Measurements from ENCODE around the gene TANC1. TPM values are rescaled to one million over a fixed set of nuclear protein-coding genes. Genes with fewer than 3 reads are reported as not detected.

TANC1 gene
- total RNA-seq, 2 donors from 2014 or later: 51.8 to 58.9 TPM

GRCh38 chr2:158990397-158991214 is 22.2 kb downstream of the TANC1 start:
- Histone ChIP-seq H3K4me3 (no peak overlapping the region), H3K4me1 (peaks cover 0 to 61% of the 10 kb centered on the region in 2 donors), H3K9me3 (no peaks in the 10 kb centered on the region), H3K27me3 (no peaks in the 10 kb centered on the region), H3K27ac (no peak overlapping the region), H3K36me3 (no peaks in the 10 kb centered on the region)
- DNase-seq (ENCODE audit: low spot score): no peak
- TF ChIP-seq CTCF (IDR thresholded peaks at IDR 0.05): no peak

DNA sequence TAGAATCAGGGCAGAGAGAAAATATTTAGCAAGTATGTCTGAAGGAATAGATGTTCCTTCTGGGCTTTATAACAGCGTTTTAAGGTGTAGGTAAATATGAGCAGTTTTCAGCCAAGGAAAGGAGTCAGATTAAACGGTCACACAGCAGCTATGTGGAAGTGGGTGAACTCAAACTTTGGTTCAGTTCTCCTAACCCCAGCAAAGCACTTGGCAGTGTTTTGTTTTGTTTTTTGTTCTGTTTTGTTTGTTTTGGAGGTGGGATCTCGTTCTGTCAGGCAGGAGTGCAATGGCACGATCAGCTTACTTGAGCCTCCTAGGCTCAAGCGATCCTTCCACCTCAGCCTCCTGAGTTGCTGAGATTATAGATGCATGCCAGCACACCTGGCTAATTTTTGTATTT is 24.6 kb downstream of the TANC1 start:
- H3K4me1 ChIP-seq: peaks cover 0 to 67% of the 10 kb centered on the region in 2 donors
- TF ChIP-seq CTCF (IDR thresholded peaks at IDR 0.05): no peak
- H3K9me3 ChIP-seq: no peaks in the 10 kb centered on the region
- H3K27me3 ChIP-seq: no peaks in the 10 kb centered on the region
- H3K36me3 ChIP-seq: no peaks in the 10 kb centered on the region
- no peak overlapping the region for H3K4me3 ChIP-seq
- DNase-seq (ENCODE audit: low spot score): no peak
- H3K27ac ChIP-seq: no peak overlapping the region

- DNase-seq (ENCODE audit: low spot score): no peak
- Histone ChIP-seq H3K27ac (no peak overlapping the region), H3K9me3 (no peaks in the 10 kb centered on the region), H3K4me3 (no peak overlapping the region), H3K27me3 (no peaks in the 10 kb centered on the region), H3K4me1 (peaks cover 0 to 67% of the 10 kb centered on the region in 2 donors), H3K36me3 (no peaks in the 10 kb centered on the region)
- no peak for TF ChIP-seq CTCF (IDR thresholded peaks at IDR 0.05)
Measured at GRCh38 chr2:158993721-158994587, 25.5 kb downstream of the TANC1 start.

- Histone ChIP-seq H3K4me3 (no peak overlapping the region), H3K9me3 (no peaks in the 10 kb centered on the region), H3K27me3 (no peaks in the 10 kb centered on the region), H3K4me1 (peaks cover 0 to 67% of the 10 kb centered on the region in 2 donors), H3K36me3 (no peaks in the 10 kb centered on the region), H3K27ac (peak overlapping the region in 1 of 2 donors; percentile 38)
- DNase-seq (ENCODE audit: low spot score): no peak
- no peak for TF ChIP-seq CTCF (IDR thresholded peaks at IDR 0.05)
Measured at GRCh38 chr2:158994920-158995676, 26.7 kb downstream of the TANC1 start.

GRCh38 chr2:158995677-158996049 is 27.2 kb downstream of the TANC1 start:
- no peaks in the 10 kb centered on the region for H3K27me3 ChIP-seq
- no peak for TF ChIP-seq CTCF (IDR thresholded peaks at IDR 0.05)
- H3K4me1 ChIP-seq: peaks cover 0 to 69% of the 10 kb centered on the region in 2 donors
- H3K9me3 ChIP-seq: no peaks in the 10 kb centered on the region
- H3K4me3 ChIP-seq: no peak overlapping the region
- DNase-seq (ENCODE audit: low spot score): no peak
- H3K36me3 ChIP-seq: no peaks in the 10 kb centered on the region
- peak overlapping the region in 1 of 2 donors; percentile 38 for H3K27ac ChIP-seq

Measured in right atrium auricular region (tissue), 2 donors.